Measurements from ENCODE around the gene UBR3.

- no peak for TF ChIP-seq CTCF (IDR thresholded peaks at IDR 0.05 in 8 of 11, conservative IDR thresholded peaks at IDR 0.05 in 3 of 11)
- no peak for TF ChIP-seq POLR2AphosphoS5 (IDR thresholded peaks at IDR 0.05)
- no peak for TF ChIP-seq POLR2A (IDR thresholded peaks at IDR 0.05)
Observed at GRCh38 chr2:170005702-170006101, 178.4 kb downstream of the UBR3 start.
